GM21367 (cell line): ENCODE data around the gene TSPAN18.

Experiments
- ATAC-seq: cut with Tn5 transposase; IDR thresholded peaks from one replicate; pipeline ENCODE4 v1.9.1; 2021; ENCODE audit not compliant: unreplicated experiment

Gene TSPAN18

DNA sequence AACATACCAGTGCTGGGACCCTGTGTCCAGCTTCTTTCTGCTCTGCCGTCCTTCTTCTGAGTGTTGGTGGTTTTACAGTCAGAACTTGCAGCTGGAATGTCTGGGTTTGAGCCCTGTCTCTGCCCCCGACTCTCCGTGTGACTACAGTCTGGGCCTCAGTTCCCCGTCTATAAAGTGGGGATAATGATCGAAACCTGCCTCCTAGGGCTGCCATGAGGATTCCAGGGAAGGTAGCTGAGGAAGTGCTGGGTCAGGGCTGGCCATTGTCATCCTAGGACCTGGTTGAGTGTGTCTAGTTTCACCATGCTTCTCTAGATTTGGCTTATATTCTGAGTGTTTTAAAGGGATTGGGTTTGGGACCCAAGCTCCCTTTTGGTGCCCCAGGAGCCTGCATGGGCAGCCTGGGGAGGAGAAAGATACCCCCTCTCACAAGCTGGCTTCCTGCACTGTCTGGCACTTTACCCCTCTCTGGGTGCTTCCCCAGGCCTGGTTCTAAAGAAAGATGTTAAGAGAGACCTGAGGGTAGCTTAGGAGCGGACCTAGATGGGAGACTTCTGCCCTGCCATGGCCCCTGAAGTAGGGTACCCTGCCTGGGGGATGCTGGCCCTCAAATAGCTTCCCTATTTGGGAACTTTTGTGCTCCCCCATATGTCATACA is 49.9 kb downstream of the TSPAN18 start:
- ATAC-seq, result no peak

DNA sequence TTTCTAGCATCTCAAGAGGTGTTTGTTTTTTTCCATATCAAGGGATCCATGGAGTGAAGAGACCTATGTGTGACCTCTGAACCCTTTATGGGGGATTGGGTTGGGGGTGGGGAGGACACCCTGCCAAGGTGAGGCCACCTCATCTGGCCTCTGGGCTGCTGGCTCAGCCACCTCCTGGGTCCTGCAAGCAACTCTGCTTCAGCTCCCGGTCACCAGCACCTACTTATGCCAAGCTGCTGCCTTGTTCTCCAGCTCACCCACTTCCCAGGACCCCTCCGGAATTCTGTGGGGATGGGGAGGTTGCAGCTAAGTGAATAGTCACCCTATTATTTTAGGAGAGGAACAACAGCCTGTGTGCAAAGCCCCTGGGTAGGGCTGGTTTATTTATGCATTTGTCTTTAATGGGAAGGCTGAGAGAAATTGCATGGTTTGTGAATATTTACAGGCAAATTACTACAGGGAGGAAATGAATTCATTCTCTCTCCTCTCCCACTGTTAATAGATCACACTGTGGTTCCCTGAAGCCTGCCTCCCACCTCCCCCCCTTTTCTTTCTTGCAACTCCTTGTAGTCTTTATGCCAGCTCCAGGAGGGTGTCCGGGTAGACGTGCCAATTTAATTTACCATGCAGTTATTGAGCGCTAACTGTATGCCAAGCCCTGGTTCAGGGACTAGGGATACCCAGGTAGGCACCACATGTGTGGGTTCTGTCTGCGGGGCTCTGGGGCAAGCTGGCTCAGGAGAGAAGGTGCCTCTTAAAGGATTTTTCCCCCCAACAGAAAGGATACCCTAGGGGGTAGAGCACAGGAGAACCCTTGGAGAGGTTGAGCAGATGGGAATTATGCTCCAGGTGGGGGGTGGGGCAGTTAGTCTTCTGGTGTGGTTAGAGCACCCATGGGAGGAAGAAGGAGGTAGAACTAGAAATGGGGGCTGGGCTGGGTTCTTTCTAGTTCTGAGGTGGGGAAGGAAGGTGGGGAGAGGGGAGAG is 50.7 kb downstream of the TSPAN18 start:
- no peak for ATAC-seq

DNA sequence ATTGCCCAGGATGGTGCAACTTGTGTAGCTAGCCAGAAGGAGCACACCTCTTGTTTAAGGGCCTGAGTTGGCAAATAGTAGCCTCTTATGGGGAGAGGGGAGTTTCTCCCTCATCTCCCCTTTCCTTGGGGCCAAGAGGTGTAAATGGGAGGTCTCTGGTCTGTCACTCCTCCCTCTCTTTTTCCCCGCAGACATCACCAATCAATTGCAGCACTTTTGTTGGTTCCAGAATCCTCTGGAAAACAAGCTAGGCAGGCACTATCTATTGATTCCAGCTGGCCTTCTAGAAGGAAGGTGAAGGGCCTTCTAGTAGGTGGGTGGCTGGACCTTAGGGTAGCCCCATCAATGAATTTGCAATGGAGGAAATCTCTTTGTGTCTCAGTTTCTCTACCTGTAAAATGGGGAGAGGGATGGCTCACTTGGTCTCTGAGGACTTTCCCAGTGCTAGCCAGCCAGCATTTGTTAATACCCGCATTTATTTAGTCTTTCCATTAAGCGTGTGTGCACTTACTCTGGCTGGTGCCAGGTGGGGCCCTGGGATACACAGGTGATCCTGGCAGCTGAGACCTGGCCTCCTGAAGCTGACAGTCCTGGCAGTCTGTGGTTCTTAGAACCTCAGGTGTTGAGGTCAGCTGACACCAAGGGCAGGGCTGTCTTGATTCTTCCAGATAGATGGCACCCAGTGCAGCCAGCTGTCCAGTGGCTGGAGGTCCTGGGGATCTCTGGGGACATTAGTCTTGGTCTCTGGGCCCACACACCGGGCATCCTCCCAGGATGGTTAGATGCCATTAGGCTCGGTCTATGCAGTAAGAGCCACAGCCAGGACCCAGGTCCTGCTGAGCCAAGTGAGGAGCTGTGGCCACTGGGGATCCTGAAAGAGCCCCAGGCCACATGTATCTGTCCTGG is 51.7 kb downstream of the TSPAN18 start:
- ATAC-seq, result no peak

DNA sequence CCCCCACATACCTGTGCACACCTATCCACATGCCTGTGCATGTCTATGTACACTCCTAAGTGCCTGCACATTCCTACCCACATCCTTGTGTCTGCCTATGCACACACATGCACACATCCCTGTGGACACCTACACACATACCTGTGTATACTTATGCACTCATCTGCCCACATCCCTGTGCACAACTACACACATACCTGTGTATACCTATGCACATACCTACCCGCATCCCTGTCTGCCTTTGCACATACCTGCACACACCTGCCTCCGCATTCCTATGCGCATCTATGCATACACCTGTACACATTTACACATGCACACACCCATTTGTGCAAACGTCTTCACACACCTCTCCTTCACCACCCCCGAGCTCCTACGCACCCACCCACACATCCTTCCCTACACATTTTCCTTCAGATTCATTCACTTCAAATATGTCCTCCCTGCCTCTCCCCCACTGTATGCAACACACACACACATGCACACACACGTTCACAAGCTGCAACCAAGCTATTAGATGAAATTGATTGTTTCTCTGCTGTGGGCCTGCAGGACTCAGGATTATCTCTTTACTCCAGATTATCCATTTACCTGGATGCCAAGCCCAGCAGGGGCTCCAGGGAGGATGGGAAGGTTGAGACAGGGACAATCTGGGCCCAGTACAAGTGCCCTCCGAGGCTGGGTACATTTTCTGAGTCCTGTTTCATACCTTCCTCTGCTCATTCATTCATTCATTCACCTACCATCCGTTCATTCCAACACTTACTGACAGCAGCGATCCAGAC is 53.2 kb downstream of the TSPAN18 start:
- ATAC-seq, result no peak

DNA sequence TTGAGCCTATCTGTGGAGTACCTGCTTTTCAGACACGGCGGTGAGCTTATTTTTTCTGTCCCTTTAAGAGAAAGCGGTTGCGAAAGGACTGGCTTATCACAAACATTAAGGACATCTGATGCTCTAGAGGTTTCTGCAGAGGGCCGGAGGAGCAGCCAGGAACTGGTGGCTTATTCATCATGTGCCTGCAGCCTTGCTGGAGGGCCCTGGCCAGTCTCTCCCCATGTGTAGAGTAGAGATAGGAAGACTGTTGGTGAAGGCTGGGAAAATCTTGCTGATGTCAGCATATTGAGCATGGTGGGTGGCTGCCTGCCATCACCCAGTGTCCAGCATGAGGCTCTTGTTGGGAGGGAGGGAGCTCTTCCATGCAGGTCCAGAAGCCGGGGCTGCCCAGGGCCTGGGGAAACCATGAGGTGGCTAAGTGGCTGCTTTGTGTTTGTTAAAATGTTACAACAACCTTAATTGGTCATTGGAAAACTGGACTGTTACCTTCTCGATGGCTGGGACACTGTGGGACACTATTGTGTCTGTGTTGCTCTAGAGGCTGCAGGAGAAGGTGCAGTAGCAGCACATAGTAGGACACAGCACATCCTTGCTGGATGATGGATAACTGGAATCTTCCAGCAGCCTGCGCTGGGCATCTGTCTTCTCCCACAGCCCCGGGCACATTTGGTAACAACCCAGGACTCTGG is 54.3 kb downstream of the TSPAN18 start:
- ATAC-seq, result no peak

DNA sequence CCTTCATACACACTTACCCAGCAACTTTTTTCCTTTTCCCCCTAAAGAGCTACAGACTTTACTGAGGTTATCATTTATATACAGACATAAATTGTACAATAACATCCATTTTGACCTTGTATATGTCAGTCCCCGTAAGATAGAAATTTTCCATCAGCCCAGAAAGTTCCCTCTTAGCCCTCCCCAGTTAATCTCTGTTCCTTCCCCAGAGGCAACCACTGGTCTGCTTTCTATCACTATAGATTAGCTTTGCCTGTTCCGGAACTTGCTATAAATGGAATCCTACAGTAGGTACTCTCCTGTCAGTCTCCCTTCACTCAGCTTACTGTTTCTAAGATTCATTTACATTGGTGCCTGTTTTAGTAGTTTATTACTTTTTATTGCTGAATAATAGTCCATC is 54.9 kb downstream of the TSPAN18 start:
- ATAC-seq, result no peak

DNA sequence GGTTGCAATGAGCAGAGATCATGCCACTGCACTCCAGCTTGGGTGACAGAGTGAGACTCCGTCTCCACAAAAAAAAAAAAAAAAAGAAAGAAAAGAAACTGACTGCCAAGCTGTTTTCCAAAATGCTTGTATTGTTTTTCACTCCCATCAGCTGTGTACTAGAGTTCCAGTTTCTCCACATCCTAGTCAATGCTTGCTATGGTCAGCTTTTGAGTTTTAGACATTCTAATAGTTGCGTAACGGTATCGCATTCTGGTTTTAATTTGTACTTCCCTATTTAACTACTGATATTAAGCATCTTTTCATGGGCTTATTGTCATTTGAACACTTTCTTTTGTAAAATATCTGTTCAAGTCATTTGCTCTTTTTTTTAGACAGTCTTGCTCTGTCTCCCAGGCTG is 55.7 kb downstream of the TSPAN18 start:
- no peak for ATAC-seq

DNA sequence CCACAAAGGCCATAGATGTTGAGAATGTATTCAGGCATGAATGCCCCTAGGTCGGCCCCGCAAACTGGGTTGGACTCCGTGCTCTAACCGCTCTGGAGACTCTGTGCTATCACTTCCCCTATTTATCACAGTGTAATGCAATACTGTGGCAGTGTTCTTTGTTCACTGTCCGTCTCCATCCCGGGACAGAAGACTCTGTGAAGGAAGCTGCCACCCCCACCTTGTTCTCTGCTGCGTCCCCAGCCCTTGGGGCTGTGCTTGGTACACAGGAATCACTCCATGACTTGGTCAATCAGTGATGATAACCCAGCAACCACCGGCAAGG is 57.6 kb downstream of the TSPAN18 start:
- ATAC-seq, result no peak

DNA sequence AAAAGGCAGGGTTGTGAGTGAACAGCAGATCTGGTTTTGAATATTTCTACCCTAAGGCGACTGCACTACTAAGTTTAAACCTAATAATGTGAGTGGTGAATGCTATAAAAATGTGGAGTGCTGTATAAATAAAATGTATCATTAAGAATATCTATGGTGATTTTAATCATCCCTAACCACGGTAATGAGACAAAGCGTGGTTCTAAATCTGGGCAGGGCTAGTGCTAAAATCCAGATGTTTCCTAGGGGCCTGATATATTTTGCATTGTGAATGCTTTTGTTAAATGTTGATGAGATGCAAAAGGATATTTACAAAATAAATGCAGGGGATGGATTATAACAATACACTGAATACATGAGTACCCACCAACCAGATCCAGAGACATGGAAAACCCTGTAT is 58.1 kb downstream of the TSPAN18 start:
- no peak for ATAC-seq

DNA sequence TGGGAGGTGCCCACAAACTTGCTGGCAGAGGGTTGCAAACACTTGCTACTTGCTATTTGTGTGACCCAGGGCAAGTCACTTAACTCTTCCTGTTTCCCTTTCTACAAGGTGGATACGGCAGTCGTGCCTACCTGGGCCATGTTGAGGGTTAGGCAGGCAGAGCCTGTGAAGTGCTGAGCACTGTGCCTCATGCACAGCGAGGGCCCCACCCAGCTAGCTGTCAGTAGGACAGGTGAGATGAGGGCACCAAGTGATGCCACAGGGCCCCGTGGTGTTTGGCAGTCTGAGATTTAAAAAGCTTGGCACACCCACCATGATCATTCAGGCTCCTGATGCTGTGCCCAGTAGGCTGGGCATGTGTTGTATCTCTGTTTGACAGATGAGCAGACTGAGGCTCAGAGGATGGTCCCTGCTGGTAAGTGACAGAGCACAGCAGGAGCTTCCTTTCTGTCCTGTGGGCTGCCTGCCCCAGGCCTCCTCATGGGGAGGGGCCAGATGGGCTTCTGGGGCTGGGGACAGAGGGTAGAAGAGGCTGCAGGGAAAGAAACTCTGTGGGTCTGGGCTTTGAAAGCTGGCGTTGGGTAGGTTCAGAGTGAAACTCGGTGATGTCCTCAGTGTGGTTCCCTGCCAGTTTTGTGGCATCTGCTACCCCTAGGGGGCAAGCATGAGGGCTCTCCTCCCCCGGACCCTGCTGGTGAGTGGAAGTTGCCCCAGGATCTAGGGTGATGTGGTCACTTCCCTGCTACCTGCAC is 59.3 kb downstream of the TSPAN18 start:
- no peak for ATAC-seq

DNA sequence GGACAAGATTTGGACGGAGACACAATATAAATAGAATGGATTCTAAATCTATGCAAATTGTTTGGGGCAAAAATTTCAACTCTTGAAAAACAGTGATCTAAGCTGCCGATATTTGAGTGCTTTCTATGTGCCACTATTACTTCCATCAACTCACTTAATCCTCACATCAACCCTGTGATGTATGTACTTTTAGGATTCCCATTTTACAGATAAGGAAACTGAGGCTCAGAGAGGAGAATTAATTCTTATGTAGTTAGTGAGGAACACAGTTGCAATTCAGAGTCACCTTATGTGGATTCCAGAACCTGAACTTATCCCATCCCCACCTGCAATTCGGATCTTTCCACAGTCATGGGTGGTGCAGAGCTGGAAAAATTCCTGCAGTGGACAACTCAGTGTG is 60.3 kb downstream of the TSPAN18 start:
- no peak for ATAC-seq

DNA sequence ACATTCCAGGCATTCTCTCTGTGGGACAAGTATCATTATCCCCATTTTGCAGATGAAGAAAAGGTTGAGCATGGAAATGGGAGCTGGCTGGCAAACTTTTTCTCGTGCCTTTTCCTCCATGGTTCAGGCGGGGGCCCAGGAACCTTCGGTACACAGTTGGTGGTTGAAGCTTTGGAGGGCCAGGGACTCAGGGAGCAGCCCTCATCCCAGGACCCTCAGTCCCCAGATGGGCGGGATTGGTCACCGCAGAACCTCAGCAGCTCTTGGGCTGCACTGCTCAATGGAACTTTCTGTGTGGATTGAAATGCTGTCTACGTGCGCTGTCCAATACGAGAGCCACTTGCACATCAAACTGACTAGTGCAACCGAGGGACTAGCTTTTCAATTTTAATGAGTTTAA is 61.2 kb downstream of the TSPAN18 start:
- no peak for ATAC-seq

DNA sequence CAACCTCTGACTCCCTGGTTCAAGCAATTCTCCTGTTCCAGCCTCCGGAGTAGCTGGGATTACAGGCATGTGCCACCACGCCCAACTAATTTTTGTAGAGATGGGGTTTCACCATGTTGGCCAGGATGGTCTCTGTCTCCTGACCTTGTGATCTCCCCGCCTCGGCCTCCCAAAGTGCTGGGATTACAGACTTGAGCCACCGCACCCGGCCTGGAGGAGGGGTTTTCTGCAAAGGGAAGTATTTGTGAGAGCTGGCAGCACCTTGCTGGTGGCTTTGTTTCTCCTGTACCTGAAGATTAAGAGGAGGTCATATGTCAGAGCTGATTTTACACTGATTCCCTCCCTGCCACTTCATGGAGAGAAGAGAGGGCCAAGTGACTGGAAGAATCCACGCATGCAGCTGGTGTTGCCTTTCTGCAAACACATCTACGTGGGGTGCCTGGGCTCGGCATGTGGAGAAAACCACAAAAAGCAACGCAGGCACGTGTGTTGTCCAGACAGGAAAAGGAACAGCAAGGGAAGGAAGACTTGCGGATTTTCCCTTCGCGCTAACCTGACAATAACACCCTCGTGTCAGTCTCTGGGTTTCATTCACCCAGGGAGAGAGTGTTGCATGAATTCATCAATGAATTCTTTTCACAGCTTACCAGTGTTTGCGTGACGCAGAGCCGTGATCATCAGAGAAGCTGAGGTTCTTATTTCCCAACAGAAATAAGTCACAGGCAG is 61.9 kb downstream of the TSPAN18 start:
- no peak for ATAC-seq

DNA sequence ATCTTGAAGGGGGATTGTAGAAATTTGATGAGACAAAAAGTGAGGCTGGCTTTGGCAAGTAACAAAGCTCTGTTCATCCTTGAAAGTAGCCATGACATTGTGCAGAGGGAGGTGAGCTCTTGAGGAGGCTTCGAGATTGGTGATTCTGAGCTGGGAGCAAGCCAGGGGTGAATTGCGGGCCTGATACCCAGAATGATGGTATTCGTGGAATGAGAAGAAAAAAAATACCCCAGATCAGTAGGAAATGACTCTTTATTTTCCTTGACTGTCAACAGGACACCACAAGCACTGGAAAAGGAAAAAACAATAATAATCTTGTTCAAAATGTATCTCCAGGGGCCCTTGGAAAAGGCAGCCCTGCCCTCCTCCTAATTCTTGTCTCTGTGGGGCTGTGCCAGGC is 62.7 kb downstream of the TSPAN18 start:
- no peak for ATAC-seq

DNA sequence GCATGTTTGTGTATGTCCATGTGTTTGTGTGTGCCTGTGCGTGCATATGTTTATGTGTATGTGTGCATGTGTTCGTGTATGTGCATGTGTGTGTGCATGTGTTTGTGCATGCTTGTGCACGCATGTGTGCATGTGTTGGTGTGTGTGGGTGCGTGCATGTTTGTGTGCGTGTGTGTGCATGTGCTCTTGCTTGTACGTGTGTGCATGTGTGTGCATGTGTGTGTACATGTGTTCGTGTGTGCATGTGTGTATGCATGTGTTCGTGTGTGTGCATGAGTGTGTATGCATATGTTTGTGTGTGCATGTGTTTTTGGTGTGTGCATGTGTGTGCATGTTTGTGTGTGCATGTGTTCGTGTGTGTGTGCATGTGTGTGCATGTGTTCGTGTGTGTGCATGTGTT is 63.4 kb downstream of the TSPAN18 start:
- ATAC-seq, result no peak

DNA sequence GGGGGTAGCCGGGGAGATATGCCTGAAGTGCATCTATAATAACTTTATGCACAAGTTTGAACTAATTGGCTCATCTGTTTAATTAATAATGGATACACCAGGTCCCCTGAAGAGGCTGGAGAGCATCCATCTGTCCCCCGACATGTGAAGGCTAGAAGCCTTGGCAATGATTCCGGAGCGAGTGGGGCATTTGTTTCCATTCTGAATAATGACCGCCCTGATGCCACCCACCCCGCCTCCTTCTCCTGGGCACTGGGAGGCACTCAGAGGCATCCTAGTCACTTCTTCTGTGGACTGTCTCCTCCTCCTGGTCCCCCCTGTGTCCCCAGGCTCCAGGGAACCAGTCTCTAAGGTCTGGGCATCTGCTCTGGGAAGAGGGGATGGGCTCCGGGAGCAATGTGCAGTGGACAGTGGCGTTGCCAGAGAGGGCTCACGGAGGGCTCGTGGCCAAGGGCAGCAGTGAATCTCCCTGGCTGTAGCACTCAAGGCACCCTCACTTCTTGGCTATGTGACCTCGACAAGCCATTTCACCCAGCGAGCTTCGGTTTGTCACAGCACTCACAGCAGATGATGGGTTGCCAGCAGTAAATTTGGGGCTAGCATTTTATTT is 64.7 kb downstream of the TSPAN18 start:
- no peak for ATAC-seq

DNA sequence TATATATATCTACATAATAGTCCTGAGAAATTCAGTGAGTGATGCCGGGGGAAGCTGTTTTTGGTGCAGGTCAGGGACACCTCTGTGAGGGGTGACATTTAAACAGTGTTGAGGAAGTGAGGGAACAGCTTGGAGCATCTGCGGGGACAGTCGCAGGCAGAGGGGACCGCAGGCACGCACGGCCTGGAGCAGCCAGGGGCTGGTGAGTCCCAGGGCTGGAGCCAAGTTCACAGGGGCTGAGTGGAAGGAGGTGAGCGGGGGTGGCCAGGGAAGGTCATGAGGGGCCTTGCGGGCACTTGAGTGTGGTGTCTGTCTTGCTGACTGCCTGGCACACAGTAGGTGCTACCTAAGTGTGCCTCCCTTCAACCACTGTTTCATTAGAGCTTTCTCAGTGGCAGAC is 65.4 kb downstream of the TSPAN18 start:
- no peak for ATAC-seq

DNA sequence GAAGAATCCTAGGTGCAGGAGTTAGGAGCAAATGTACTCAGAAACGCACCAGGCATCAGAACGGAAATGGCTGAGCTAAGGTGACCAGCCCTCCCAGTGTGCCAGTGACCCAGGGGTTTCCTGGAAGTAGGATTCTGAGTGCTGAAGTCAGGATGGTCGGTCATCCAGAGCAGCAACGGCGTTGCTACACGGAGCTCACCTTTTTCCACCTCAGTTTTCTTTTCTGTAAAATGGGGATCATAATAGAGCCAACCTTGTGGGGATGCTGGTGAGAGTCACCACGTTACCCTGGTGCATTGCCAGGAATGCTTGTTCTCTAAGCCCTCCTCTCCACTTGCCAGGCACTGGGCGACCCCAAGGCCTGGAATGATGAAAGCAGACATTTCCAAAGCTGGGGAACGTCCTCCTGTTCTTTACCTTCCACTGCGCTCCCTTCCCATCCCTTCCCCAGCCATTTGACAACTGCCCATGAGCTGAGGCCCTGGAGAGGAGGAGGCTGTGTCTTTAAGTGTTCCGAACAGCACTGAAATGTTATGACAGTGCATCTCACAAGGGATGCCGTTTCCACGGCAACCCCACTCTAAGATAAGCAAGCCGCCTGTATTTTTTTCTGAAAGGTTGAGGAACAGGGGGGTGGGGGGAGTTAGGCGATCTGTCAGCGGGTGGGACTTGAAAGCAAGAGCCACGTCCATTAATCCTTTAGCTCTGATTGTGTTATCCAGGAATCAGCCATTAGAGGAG is 66.8 kb downstream of the TSPAN18 start:
- ATAC-seq, result no peak
